Neutrophil (primary cell): Measurements from ENCODE around the gene EEF2K.

Experiments used
- H3K27ac ChIP-seq: fragments of 200-600 bp; sonication (generic); 2 replicates; pipeline ENCODE4 v1.5.1; 2016; ENCODE audit warnings: mild to moderate bottlenecking, moderate library complexity
- H3K27me3 ChIP-seq: fragments of 200-600 bp; sonication (generic); 2 replicates; pipeline ENCODE4 v1.6.0; 2016; ENCODE audit warnings: mild to moderate bottlenecking
- H3K36me3 ChIP-seq: fragments of 200-600 bp; sonication (generic); 2 replicates; pipeline ENCODE4 v1.5.1; 2017
- H3K4me1 ChIP-seq, 2 experiments: fragments of 200-600 bp in 1 of 2; sonication (generic) in 1 of 2; 1 replicate in 1 of 2; 2 replicates in 1 of 2; pipeline versions ENCODE4 v1.5.1 to v1.6.1; 2013 to 2016; ENCODE audit warnings: low read depth in 1 of 2, low read length in 1 of 2, mild to moderate bottlenecking in 1 of 2, moderate library complexity in 1 of 2; ENCODE audit not compliant: control insufficient read depth in 1 of 2, insufficient read depth in 1 of 2
- H3K4me3 ChIP-seq, 2 experiments: fragments of 200-600 bp in 1 of 2; sonication (generic) in 1 of 2; 1 replicate in 1 of 2; 2 replicates in 1 of 2; pipeline ENCODE4 v1.5.1; 2013 to 2016; ENCODE audit warnings: low read depth in 1 of 2, low read length in 1 of 2, mild to moderate bottlenecking in 1 of 2, moderate library complexity in 1 of 2
- H3K9me3 ChIP-seq: fragments of 200-600 bp; sonication (generic); 2 replicates; pipeline ENCODE4 v1.5.1; 2016
- CTCF ChIP-seq: fragments of 200-600 bp; sonication (generic); IDR thresholded peaks from 2 replicates; pipeline ENCODE4 v1.5.1; 2016; ENCODE audit warnings: antibody characterized with exemption

EEF2K gene

GRCh38 chr16:22250522-22250921 lies 44.4 kb downstream of the EEF2K start:
- peaks cover 30% of the 10 kb centered on the region for H3K36me3 ChIP-seq
- no peaks in the 10 kb centered on the region for H3K9me3 ChIP-seq
- TF ChIP-seq CTCF: no peak
- H3K27ac ChIP-seq: no peak overlapping the region
- H3K4me3 ChIP-seq: no peak overlapping the region
- no peaks in the 10 kb centered on the region for H3K27me3 ChIP-seq
- H3K4me1 ChIP-seq: no peaks in the 10 kb centered on the region

GRCh38 chr16:22252317-22252716 lies 46.2 kb downstream of the EEF2K start:
- Histone ChIP-seq H3K27me3 (no peaks in the 10 kb centered on the region), H3K4me3 (no peak overlapping the region), H3K36me3 (peaks cover 32% of the 10 kb centered on the region), H3K27ac (no peak overlapping the region), H3K9me3 (no peaks in the 10 kb centered on the region), H3K4me1 (no peaks in the 10 kb centered on the region)
- TF ChIP-seq CTCF: no peak

GRCh38 chr16:22253272-22253671 lies 47.2 kb downstream of the EEF2K start:
- no peaks in the 10 kb centered on the region for H3K27me3 ChIP-seq
- no peak overlapping the region for H3K4me3 ChIP-seq
- no peak overlapping the region for H3K27ac ChIP-seq
- no peaks in the 10 kb centered on the region for H3K4me1 ChIP-seq
- TF ChIP-seq CTCF: no peak
- H3K9me3 ChIP-seq: no peaks in the 10 kb centered on the region
- H3K36me3 ChIP-seq: peaks cover 42% of the 10 kb centered on the region

GRCh38 chr16:22255335-22255734 lies 49.3 kb downstream of the EEF2K start:
- H3K27me3 ChIP-seq: no peaks in the 10 kb centered on the region
- no peaks in the 10 kb centered on the region for H3K4me1 ChIP-seq
- no peak overlapping the region for H3K4me3 ChIP-seq
- H3K9me3 ChIP-seq: no peaks in the 10 kb centered on the region
- no peak overlapping the region for H3K27ac ChIP-seq
- TF ChIP-seq CTCF: no peak
- peaks cover 51% of the 10 kb centered on the region for H3K36me3 ChIP-seq

- TF ChIP-seq CTCF: no peak
- Histone ChIP-seq H3K9me3 (no peaks in the 10 kb centered on the region), H3K27me3 (no peaks in the 10 kb centered on the region), H3K4me1 (no peaks in the 10 kb centered on the region), H3K4me3 (no peak overlapping the region), H3K36me3 (peaks cover 55% of the 10 kb centered on the region), H3K27ac (no peak overlapping the region)
Measured at GRCh38 chr16:22257440-22257839, 51.4 kb downstream of the EEF2K start.

GRCh38 chr16:22260490-22260889 lies 54.4 kb downstream of the EEF2K start:
- no peak for TF ChIP-seq CTCF
- Histone ChIP-seq H3K27ac (no peak overlapping the region), H3K9me3 (no peaks in the 10 kb centered on the region), H3K4me3 (no peak overlapping the region), H3K36me3 (peaks cover 60% of the 10 kb centered on the region), H3K27me3 (no peaks in the 10 kb centered on the region), H3K4me1 (no peaks in the 10 kb centered on the region)
